Keratinocyte (primary cell): ENCODE measurements around the gene HYDIN. TPM values are rescaled to one million over a fixed set of nuclear protein-coding genes. Genes with fewer than 3 reads are reported as not detected.

Source experiments
- DNase-seq: peaks from one replicate; pipeline ENCODE4 v3.0.0-alpha.2; 2011; ENCODE audit warnings: low read depth, missing footprints, low spot score
- FAIRE-seq: peaks from 2 replicates; lab custom pipeline; 2011; peaks lifted over from hg19 to GRCh38; lab: Jason Lieb, UNC
- H2AFZ ChIP-seq: 2 replicates; pipeline ENCODE4 v1.6.0; 2012; ENCODE audit warnings: low read length, control low read depth, inconsistent platforms; ENCODE audit not compliant: control insufficient read depth
- H3K27ac ChIP-seq: 2 replicates; pipeline ENCODE4 v1.5.1; 2011; ENCODE audit warnings: low read length; ENCODE audit not compliant: control insufficient read depth, insufficient read depth
- H3K27me3 ChIP-seq: 3 replicates; pipeline ENCODE4 v1.6.0; 2011; ENCODE audit warnings: low read length; ENCODE audit not compliant: control insufficient read depth, insufficient read depth; ENCODE audit errors: extremely low read depth
- H3K36me3 ChIP-seq, 2 experiments: 2 replicates in 1 of 2; 3 replicates in 1 of 2; pipeline ENCODE4 v1.5.1; 2011; ENCODE audit warnings: low read length in 2 of 2, mild to moderate bottlenecking in 1 of 2; ENCODE audit not compliant: control insufficient read depth in 2 of 2, insufficient read depth in 2 of 2; ENCODE audit errors: extremely low read depth in 1 of 2
- H3K4me1 ChIP-seq: 3 replicates; pipeline ENCODE4 v1.5.1; 2011; ENCODE audit warnings: low read length; ENCODE audit not compliant: control insufficient read depth, insufficient read depth; ENCODE audit errors: extremely low read depth
- H3K4me2 ChIP-seq: 3 replicates; pipeline ENCODE4 v1.6.0; 2011; ENCODE audit warnings: low read depth, low read length; ENCODE audit not compliant: control insufficient read depth, insufficient read depth; ENCODE audit errors: extremely low read depth
- H3K4me3 ChIP-seq, 3 experiments: fragments of 200-600 bp in 1 of 3; sonication (generic) in 1 of 3; 2 replicates in 2 of 3; 3 replicates in 1 of 3; pipeline ENCODE4 v1.5.1; 2011 to 2016; ENCODE audit warnings: low read length in 3 of 3, mild to moderate bottlenecking in 3 of 3, control low read depth in 2 of 3, inconsistent platforms in 1 of 3, low read depth in 1 of 3, mixed read lengths in 1 of 3, mixed run types in 1 of 3, moderate library complexity in 1 of 3; ENCODE audit not compliant: control insufficient read depth in 2 of 3, insufficient read depth in 2 of 3; ENCODE audit errors: extremely low read depth in 1 of 3
- H3K79me2 ChIP-seq: 2 replicates; pipeline ENCODE4 v1.6.0; 2012; ENCODE audit warnings: low read length; ENCODE audit not compliant: control insufficient read depth, insufficient read depth
- H3K9ac ChIP-seq: 3 replicates; pipeline ENCODE4 v1.6.0; 2011; ENCODE audit warnings: low read length; ENCODE audit not compliant: control insufficient read depth, insufficient read depth; ENCODE audit errors: extremely low read depth
- H3K9me1 ChIP-seq: 3 replicates; pipeline ENCODE4 v1.6.0; 2011; ENCODE audit warnings: low read length; ENCODE audit not compliant: control insufficient read depth, insufficient read depth; ENCODE audit errors: extremely low read depth
- H3K9me3 ChIP-seq: 2 replicates; pipeline ENCODE4 v1.5.1; 2012; ENCODE audit warnings: low read depth, low read length; ENCODE audit not compliant: control insufficient read depth
- H4K20me1 ChIP-seq: 3 replicates; pipeline ENCODE4 v1.6.0; 2011; ENCODE audit warnings: low read length; ENCODE audit not compliant: control insufficient read depth, insufficient read depth; ENCODE audit errors: extremely low read depth
- CTCF ChIP-seq, 3 experiments: IDR thresholded peaks in 1 of 3; conservative IDR thresholded peaks in 1 of 3; optimal IDR thresholded peaks in 1 of 3; 2 replicates in 2 of 3; 3 replicates in 1 of 3; pipeline versions ENCODE3 to v1.5.1; 2011; ENCODE audit warnings: low read length in 3 of 3, mild to moderate bottlenecking in 3 of 3, moderate library complexity in 2 of 3, control low read depth in 1 of 3, inconsistent platforms in 1 of 3; ENCODE audit not compliant: insufficient read depth in 2 of 3; ENCODE audit errors: extremely low read depth in 1 of 3
- EZH2 ChIP-seq: IDR thresholded peaks from one replicate; pipeline ENCODE4 v1.6.1; 2012; ENCODE audit warnings: inconsistent platforms, mild to moderate bottlenecking, low read length, moderate library complexity
- dilution Hi-C: fragments of 300-500 bp; cut with MboI; formaldehyde crosslinking; loops from one replicate; pipeline ENCODE4 v1.7.0; 2020; ENCODE audit warnings: low sequenced_read_pairs; ENCODE audit not compliant: extremely low pct_ligation_motif_present
- polyA plus RNA-seq, 5 experiments: library from polyadenylated mRNA; depleted of rRNA in 3 of 5; stranded (reverse) in 3 of 5; stranded (forward) in 1 of 5; unstranded in 1 of 5; fragments of >200 nt; gene quantifications; 1 replicate in 1 of 5; 2 replicates in 3 of 5; 3 replicates in 1 of 5; pipeline versions ENCODE4 v1.2.1 to v1.2.3, GENCODE V29; 2011 to 2012; ENCODE audit warnings: missing spikeins in 2 of 5, low read depth in 1 of 5, low replicate concordance in 1 of 5

The HYDIN gene
- polyA plus RNA-seq, 1 donor (not counting 4 experiments of a cell fraction or from before 2014, with no cell fraction given), result 0.49 TPM

GRCh38 chr16:70800781-70801480 is 429.6 kb downstream of the HYDIN start, which contains the start of gene VAC14:
Gene VAC14 (minus strand): TSS chr16:70801158. CDS start chr16:70800900, 258 bp downstream.
- Histone ChIP-seq H3K4me1 (peaks cover 16% of the 10 kb centered on the region), H3K9me3 (no peaks in the 10 kb centered on the region), H3K79me2 (peaks cover 46% of the 10 kb centered on the region), H4K20me1 (no peaks in the 10 kb centered on the region), H3K9me1 (no peaks in the 10 kb centered on the region), H3K27ac (peak within 1 kb of the TSS; percentile 88), H3K4me2 (peak within 1 kb of the TSS; percentile 98), H3K27me3 (no peaks in the 10 kb centered on the region), H3K36me3 (peaks cover 1 to 6% of the 10 kb centered on the region in 2 experiments), H2AFZ (peak within 1 kb of the TSS; percentile 52), H3K9ac (peak within 1 kb of the TSS; percentile 96), H3K4me3 (peak within 1 kb of the TSS; percentile 64 to 90 (median 88))
- FAIRE-seq (peak; percentile 71), DNase-seq (peak; percentile 70)
- dilution Hi-C loops, result no loop called here
- TF ChIP-seq CTCF (optimal IDR thresholded peaks at IDR 0.05 in 1 of 3, IDR thresholded peaks at IDR 0.05 in 1 of 3, conservative IDR thresholded peaks at IDR 0.05 in 1 of 3; ENCODE audit: extremely low read depth in 1 of 3, insufficient read depth in 2 of 3, low read length in 3 of 3), result no peak
- TF ChIP-seq EZH2, result no peak

- no peaks in the 10 kb centered on the region for H3K9me1 ChIP-seq
- TF ChIP-seq CTCF (optimal IDR thresholded peaks at IDR 0.05 in 1 of 3, IDR thresholded peaks at IDR 0.05 in 1 of 3, conservative IDR thresholded peaks at IDR 0.05 in 1 of 3; ENCODE audit: extremely low read depth in 1 of 3, insufficient read depth in 2 of 3, low read length in 3 of 3) (no peak), EZH2 (no peak)
- peak overlapping the region; percentile 64 to 90 (median 88) for H3K4me3 ChIP-seq
- H3K79me2 ChIP-seq, result peaks cover 50% of the 10 kb centered on the region
- peak overlapping the region; percentile 88 for H3K27ac ChIP-seq
- H3K27me3 ChIP-seq, result no peaks in the 10 kb centered on the region
- H2AFZ ChIP-seq, result peak overlapping the region; percentile 52
- DNase-seq, result no peak
- no peaks in the 10 kb centered on the region for H4K20me1 ChIP-seq
- dilution Hi-C loops, result no loop called here
- peak overlapping the region; percentile 98 for H3K4me2 ChIP-seq
- H3K9me3 ChIP-seq, result no peaks in the 10 kb centered on the region
- peaks cover 14% of the 10 kb centered on the region for H3K4me1 ChIP-seq
- H3K36me3 ChIP-seq, result peaks cover 1 to 7% of the 10 kb centered on the region in 2 experiments
- FAIRE-seq, result no peak
- H3K9ac ChIP-seq, result peak overlapping the region; percentile 96
Measured at GRCh38 chr16:70800311-70800710, 430.2 kb downstream of the HYDIN start.
